GM21526 (cell line): ENCODE results near the gene HERC3.

Source experiments
- ATAC-seq: cut with Tn5 transposase; IDR thresholded peaks from one replicate; pipeline ENCODE4 v1.9.1; 2021; ENCODE audit warnings: moderate library complexity; ENCODE audit not compliant: unreplicated experiment, low FRiP score

Gene HERC3

GRCh38 chr4:88743696-88744095, 151.4 kb downstream of the HERC3 start:
- no peak for ATAC-seq

GRCh38 chr4:88744609-88745008, 152.3 kb downstream of the HERC3 start:
- ATAC-seq = no peak

DNA sequence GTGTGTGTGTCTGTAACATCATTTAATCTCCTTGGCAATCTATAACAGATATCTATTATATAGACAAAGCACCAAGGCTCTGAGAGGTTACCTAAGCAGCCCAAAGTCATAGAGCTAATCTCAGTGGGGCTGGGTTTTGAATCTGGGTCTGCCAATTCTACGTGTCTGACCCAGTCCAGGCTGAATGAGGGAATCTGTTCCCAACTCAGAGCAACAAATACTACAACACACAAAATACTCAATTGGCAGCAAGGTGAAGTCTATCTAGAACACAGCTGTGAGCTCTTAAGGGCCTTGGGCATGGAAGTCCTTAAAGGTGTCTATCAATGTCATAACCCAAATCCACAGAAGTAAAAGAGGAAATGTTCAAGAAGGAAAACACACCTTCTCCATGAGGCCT, 152.9 kb downstream of the HERC3 start:
- ATAC-seq = no peak

GRCh38 chr4:88745581-88746163, 153.4 kb downstream of the HERC3 start:
- ATAC-seq = no peak

DNA sequence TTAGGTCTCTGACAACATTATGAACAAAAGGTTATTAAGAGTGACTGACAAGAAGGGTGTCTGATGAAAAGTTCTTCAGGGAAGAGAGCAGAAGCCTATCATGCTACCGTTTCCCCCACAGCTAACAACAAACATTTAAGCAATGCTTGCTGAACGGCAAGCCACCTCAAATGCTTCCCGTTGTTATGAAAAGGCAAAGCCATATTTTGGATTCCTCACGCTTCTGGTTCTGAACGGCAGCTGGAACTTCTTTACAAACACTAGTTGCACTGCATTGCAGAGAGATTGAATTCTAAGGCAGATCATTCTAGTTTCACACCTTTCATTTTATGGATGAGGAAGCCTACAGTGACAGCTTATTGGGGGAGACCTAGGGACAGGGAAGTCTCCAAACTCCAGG, 153.9 kb downstream of the HERC3 start:
- no peak for ATAC-seq

DNA sequence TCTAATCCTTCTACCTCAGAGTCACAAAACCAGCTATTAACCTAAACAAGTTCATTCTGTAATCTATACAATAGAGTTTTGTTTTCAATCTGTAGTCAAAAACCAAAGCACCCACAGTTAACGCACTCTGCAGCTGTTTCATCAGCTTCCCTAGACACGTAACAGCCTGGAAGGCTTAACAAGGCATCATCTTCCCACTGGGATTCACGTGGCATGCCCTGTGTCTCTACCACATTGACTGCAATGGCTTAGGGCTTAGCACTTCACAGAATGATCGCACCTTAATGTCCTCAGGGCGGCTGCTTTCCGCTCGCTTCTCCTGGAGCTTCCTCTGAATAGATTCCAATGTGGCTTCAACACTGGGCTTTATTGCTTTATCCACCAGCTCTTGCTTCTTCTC, 155.1 kb downstream of the HERC3 start:
- no peak for ATAC-seq

- ATAC-seq = no peak
Observed at GRCh38 chr4:88750369-88750768, 158.1 kb downstream of the HERC3 start.

GRCh38 chr4:88751258-88752075, 159.2 kb downstream of the HERC3 start:
- ATAC-seq = no peak

DNA sequence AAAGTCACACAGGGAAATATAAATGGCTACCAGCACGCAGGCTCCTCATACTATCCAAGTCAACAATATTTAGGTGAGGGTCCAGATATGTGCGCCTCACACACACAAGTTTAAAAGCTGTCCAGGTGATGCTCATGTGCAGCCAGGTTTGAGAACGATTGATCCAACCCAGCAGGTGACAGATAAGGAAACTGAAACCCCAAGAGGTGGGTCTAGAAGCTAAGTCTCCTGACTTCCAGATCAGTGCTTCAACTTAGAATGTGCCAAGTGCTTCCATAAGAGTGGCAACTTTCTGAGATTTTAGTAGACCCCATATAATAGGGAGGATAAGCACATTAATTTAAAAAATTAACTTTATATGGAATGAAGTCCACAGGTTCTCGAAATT, 159.8 kb downstream of the HERC3 start:
- no peak for ATAC-seq

DNA sequence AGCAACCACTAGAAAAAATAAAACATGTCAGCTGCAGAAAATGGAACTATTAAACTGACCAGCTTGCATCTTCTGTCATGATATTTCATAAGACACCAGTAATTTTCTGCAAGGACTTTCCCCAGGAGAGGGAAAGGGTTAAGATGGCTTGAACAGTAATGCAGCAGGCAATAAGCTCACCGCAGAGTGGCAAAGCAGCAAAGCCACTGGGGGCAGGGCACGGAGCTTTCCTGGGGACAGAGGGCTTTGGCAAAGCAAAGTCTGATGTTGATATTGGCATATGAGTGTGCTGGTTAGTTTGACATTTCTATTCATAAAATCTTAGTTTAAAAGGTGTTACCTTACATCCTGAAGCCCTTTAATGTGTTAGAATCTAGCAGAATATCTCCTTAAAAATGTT, 160.5 kb downstream of the HERC3 start:
- ATAC-seq = no peak

DNA sequence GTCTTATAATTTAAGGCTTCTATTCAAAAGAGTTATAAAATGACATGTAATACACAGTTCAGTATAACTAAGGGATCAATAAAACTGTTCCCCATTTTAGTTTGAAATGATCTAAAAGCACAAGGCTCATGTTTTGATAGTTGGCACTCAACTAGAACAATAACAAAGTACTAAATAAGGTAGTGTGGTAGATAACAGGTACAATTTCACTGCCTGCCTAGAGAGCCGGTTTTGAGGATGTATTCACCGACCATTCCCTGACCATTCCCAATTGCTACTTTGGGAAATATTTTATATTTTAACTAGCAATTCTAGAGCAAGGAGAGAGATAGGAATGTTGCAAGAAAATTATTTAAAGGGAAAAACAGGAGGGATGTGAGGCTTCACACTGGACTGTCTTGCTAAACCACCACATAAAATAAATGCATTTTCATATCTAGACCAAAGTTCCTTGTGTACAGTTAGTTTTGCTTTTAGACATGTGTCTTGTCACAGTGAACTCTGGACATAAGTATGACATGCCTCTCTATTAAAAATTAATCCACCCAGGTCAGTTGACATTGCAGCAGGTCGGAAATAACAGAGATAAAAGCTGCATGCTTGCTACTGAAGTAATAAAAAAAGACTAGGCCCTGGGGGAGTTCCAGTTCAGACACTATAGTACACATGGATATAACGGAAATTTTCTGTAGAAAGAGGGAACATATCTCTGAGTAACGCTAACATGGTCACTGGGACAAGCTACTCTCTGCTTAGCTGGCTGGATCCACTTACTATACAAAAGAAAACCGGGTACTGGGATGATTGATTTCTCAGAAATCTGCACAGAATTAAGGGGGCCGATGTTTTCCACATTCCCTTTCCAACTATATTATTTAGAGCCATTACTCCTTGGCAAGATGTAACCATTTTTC, 161.6 kb downstream of the HERC3 start:
- ATAC-seq = no peak

GRCh38 chr4:88754796-88755195, 162.5 kb downstream of the HERC3 start:
- ATAC-seq = no peak

DNA sequence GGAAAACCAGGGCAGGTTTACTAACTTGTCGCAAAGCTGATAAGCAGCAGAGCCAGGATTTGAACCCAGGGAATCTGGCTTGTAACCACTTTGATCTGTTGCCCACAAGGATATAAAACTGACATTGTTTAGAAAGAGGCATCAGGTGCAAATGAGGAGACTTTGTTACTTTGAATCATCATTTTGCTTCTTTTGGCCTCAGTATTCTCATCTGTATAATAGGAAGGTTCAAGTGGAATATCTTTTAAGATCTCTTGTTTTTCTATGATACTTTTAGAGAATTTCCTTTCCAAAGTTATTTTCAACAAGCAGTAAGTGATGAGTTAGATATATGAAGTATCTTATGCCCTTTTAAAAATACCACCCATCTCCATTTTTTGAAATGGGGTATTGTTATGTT, 163.2 kb downstream of the HERC3 start:
- no peak for ATAC-seq

- ATAC-seq = no peak
Observed at GRCh38 chr4:88756149-88756548, 163.9 kb downstream of the HERC3 start.

GRCh38 chr4:88757067-88757466, 164.8 kb downstream of the HERC3 start:
- ATAC-seq = no peak

DNA sequence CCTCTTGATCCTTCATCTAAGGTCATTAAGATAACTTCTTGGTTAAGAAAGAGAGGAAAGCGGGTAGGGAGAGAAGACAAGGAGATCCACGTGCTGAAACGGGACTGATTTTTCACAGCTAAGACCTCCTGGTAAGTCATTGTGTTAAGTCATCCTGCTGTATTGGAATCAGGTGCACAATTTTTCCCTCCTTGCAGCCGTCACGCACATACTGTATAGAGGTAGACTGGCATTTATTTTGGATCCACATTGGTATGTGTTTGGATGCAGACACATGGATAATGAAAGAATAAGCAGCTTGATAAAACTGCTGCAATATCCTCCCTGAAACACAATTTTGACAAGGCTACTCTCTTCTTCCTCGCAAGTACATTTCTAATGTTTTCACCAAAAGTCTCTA, 165.5 kb downstream of the HERC3 start:
- ATAC-seq = no peak
